ELR (cell line): ENCODE results near the gene KIF4A.
A peak's percentile ranks its signal among the peaks of the same experiment; 100 is the strongest.
"Not testable (repeated sequence)": the region's sequence is repeated elsewhere in the genome, so short reads cannot be mapped to it uniquely, and the experiment has no call there.

ENCODE experiments used
- DNase-seq: peaks from one replicate; pipeline ENCODE4 v3.0.0-alpha.2; 2015; ENCODE audit warnings: low read depth

KIF4A gene

GRCh38 chrX:70386235-70386634 is 96.3 kb downstream of the KIF4A start:
- DNase-seq, result no peak

GRCh38 chrX:70398899-70399298 is 109.0 kb downstream of the KIF4A start:
- no peak for DNase-seq

GRCh38 chrX:70400181-70400580 is 110.3 kb downstream of the KIF4A start:
- not testable (repeated sequence) for DNase-seq

DNA sequence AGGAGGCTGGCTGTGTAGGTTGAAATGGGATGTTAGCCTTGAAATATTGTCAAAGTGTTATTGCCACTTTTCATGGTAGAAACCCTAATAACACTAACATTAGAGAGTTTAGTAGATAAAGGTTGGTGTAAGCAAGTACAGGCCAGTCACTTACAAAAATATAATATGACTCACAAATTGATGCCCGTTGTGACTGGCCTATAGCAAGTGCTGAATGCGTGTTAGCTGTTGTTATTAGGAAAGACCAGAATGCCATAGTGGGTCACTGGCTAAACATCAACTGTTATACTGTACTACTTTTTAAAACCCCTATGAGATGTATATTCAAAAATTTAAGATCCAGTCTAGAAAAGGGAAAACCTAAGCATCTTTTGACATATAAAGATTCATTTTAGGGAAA is 112.8 kb downstream of the KIF4A start:
- DNase-seq, result no peak

GRCh38 chrX:70405003-70405402 is 115.1 kb downstream of the KIF4A start:
- DNase-seq, result no peak

DNA sequence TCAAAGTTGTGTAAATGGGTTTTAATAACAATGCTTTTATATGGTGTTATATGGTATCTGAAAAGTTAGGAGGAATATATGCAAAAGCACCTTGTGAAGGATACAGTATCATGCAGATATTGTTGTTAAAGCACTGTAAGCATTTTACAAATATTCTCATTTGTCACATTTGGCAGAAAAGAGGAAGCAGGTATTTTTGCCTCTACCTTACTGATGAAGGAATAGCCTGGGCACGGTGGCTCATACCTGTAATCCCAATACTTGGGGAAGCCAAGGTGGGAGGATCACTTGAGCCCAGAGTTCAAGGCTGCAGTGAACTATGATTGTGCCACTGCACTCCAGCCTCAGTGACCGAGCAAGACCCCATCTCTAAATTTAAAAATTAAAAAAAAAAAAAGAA is 121.0 kb downstream of the KIF4A start:
- no peak for DNase-seq

- no peak for DNase-seq
These were observed 121.6 kb downstream of the KIF4A start for GRCh38 chrX:70411475-70411874.

GRCh38 chrX:70421618-70422017 is 131.7 kb downstream of the KIF4A start:
- no peak for DNase-seq

- peak; percentile 27 for DNase-seq
These were observed 133.0 kb downstream of the KIF4A start, which contains the start of gene GDPD2 for GRCh38 chrX:70422851-70423341. Gene GDPD2, plus strand, starts transcription at chrX:70423314. Its CDS starts 1,671 bp downstream, at chrX:70424985.

DNA sequence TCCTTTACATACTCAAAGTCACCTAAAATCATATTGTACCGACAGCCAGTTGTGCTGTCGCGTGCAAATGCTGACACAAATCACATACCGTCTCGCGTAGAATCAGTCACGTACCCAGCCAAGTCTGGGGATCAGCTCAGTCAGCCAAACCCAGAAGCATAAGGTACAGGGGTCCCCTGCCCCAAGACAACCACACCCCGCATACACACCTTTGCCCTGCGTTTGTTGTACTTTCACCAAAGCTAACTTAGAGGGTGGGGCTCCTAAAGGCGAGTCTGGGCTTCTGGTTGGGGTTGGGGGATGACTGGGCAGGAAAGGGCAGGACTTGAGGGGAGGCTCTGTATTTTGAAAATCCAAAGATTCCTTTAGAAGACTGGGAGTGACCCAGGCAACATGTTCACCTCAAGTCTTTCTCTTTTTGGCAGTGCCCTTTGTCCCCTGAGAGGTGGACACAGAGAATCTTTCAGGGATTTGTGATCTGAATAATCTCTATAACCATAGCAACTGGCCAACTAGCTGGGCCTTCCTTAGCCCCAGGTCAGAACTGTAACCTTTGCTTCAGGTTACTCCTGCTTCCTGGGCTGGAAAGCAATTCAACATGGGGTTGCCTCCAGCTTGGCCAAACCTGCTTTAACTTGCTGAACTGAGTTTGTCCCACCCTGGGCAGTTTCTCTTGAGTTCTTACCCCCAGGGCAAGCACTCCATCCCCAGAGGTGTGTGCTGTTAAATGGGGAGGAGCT is 134.2 kb downstream of the KIF4A start:
- no peak for DNase-seq

DNA sequence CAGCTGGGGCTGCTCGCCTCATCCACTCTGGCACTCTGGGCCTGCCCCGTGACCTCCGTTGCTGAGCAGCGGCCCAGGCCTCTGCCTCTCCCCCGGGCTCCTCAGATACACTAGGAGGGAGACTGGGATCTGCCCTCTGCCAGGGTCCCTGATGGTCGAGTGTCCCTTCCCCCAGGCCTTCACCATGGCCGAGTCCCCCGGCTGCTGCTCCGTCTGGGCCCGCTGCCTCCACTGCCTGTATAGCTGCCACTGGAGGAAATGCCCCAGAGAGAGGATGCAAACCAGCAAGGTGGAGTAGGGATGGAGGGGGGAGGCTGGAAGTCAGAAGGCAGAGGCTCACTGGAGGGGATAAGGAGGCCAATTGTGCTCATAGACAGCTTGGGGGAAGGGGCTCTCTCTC is 134.9 kb downstream of the KIF4A start:
- DNase-seq, result no peak

DNA sequence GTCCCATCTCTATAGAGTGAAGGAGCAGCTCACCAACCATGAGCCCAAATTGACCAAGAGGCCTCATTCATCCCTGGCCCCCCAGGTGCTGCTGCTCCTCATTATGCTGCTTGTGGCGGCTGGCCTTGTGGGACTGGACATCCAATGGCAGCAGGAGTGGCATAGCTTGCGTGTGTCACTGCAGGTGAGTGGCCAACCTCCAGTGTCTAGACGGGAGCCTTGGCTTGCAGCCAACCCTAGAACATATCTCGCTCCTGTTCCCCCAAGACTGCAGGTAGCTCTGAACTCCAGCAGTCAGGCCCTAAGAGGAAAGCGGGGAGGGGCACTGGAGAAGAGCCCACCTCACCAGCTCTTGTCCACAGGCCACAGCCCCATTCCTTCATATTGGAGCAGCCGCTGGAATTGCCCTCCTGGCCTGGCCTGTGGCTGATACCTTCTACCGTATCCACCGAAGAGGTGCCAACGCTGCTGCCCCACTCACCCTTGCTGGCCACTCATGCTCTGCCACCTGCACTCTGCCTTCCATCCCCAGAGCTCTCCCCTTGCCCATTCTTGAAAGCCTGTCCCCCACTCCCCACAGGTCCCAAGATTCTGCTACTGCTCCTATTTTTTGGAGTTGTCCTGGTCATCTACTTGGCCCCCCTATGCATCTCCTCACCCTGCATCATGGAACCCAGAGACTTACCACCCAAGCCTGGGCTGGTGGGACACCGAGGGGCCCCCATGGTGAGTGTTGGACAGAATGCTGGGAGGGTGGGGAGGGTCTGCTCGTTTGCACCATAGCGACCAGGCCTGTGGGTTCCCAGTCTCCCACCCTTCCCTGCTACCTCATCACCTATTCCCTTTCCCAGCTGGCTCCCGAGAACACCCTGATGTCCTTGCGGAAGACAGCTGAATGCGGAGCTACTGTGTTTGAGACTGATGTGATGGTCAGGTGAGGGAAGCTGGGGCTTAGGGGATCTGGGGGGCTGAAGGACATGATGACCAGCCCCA is 136.7 kb downstream of the KIF4A start:
- no peak for DNase-seq

GRCh38 chrX:70427365-70427764 is 137.5 kb downstream of the KIF4A start:
- no peak for DNase-seq

GRCh38 chrX:70429759-70430158 is 139.9 kb downstream of the KIF4A start:
- no peak for DNase-seq

- DNase-seq, result no peak
These were observed 143.3 kb downstream of the KIF4A start for GRCh38 chrX:70432936-70433847.

- DNase-seq, result peak; percentile 58
These were observed 144.0 kb downstream of the KIF4A start for GRCh38 chrX:70433848-70434351.

DNA sequence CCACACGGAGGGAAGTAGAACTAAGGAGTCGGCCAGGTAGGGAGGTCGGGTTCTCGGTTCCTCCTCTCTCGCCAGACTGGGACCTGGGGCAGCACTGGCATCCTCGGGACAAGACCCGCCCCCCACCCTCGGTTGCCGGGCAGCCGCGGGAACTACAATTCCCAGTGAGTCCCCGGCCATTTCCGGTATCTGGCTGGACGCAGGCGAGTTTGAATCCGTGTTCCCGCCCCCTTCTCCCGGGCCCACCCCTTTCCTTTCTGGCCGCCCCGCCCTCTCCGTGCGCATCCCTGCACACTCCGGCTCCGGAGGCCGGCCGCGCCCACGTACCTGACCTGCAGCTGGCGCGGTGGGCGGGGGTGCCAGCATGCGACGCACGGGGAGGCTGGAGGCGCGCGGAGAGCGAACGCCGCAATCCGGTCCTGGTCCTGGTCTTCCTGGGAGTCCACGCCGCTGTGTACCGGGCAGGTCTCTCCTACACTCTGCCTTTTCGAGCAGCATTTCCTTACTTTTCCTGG is 144.5 kb downstream of the KIF4A start:
- DNase-seq, result peak; percentile 87

DNA sequence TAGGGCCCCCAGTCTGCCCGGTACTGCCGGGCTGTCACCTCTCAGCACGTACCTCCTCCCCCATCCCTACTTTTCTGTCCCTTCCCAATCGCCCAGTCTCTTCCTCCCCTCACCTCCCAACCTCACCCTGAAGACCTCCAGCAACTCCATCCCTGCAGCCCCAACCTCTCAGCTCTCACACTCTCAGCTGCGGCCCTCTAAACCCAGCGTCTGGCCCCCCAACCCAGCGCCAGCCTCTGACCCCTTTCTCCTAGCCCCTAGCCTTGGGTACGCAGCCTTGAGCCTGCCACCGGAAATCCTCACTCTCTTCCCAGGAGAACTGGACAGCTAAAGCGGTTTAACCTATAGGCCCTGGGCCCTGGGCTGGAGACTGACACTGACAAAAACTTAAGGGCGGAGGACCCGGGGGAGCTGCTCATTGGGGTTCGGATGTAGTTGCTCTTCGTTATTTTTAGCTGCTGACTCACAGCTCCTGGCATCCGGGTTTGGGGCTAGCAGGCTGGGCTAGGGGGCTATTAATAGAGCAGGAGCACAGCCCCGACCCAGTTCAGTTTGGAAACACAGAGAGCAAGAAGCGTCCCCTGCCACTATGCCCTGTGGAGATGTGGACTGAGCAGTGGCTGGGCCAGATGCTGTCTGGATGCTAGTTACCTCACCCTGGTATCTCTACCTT is 145.1 kb downstream of the KIF4A start:
- peak; percentile 46 for DNase-seq

DNA sequence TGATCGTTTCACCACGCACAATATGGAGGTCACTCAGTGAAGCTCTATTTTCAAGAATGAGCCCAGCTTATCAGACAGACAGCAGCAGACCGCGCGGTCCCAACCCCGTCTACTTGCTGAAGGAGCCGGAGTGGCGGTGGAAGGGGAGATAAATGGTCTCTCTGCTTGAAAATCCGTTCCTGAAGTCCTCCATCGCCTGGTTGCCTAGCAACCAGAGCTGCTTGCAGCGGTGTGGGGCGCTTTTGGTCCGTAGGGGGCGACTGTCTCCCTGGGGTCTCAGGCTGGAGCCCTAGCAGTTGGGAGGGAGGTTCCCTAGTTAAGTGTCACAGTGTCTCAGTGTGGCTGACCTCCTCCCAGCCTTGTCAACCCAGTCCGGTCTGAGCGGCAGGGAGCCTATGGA is 146.4 kb downstream of the KIF4A start:
- no peak for DNase-seq

DNA sequence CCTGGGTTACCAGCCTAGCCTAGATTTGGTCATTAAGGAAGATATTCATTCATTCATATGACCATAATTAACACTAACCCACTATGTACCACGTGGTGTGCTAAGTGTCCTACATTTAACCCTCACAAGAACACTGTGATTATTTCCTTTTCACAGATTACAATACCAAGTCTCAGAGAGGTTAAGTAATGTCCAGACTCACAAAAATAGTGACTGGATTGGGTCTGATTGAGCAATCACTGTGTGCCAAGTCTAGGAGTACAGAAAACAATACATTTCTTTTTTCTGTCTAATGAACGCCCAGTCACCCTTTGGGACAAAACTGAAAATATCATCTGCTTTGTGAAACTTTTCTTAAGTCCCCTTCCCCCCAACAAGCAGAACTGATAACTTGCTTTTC is 147.1 kb downstream of the KIF4A start:
- DNase-seq, result no peak
